Ovary (tissue), 3 donors: ENCODE data around the gene ATP1A2.

Experiments
- CTCF ChIP-seq, 3 donors: fragments of 450-650 bp in 2 of 3; fragments of 200-600 bp in 1 of 3; IDR thresholded peaks; one replicate each; pipeline versions ENCODE4 v1.5.1 to v1.8.0; 2016 to 2022; ENCODE audit warnings: antibody characterized with exemption in 3 of 3, mild to moderate bottlenecking in 1 of 3
- POLR2A ChIP-seq: fragments of 450-650 bp; IDR thresholded peaks from one replicate; pipeline ENCODE4 v1.6.1; 2017; ENCODE audit warnings: antibody characterized with exemption, mild to moderate bottlenecking, moderate library complexity
- donor health status: DM: no; HTN: no; CAD: no.

- TF ChIP-seq CTCF (IDR thresholded peaks at IDR 0.05): no peak
- no peak for TF ChIP-seq POLR2A
These were observed 51.5 kb downstream of the ATP1A2 start for GRCh38 chr1:160167056-160167455.
